Fibroblast of lung (primary cell): ENCODE data around the gene CHST8. TPM values are rescaled to one million over a fixed set of nuclear protein-coding genes. Genes with fewer than 3 reads are reported as not detected.
"Not testable (repeated sequence)": the region's sequence is repeated elsewhere in the genome, so short reads cannot be mapped to it uniquely, and the experiment has no call there.

ENCODE experiments used
- DNase-seq, 2 donors: peaks; one replicate each; pipeline versions ENCODE4 v3.0.0 to v3.0.0-alpha.2; 2010; ENCODE audit warnings: low read depth in 2 of 2
- H2AFZ ChIP-seq: 2 replicates; pipeline ENCODE4 v1.5.1; 2012; ENCODE audit warnings: low read length, control low read depth, inconsistent platforms
- H3K27ac ChIP-seq: 2 replicates; pipeline ENCODE4 v1.5.1; 2011; ENCODE audit warnings: low read length, control low read depth; ENCODE audit not compliant: insufficient read depth
- H3K27me3 ChIP-seq: 2 replicates; pipeline ENCODE4 v1.5.1; 2011; ENCODE audit warnings: mild to moderate bottlenecking, low read length; ENCODE audit not compliant: control insufficient read depth, insufficient read depth
- H3K36me3 ChIP-seq: 2 replicates; pipeline ENCODE4 v1.5.1; 2011; ENCODE audit warnings: low read length; ENCODE audit not compliant: control insufficient read depth, insufficient read depth
- H3K4me1 ChIP-seq: 2 replicates; pipeline ENCODE4 v1.5.1; 2011; ENCODE audit warnings: low read length; ENCODE audit not compliant: control insufficient read depth, insufficient read depth; ENCODE audit errors: extremely low read depth
- H3K4me2 ChIP-seq: 2 replicates; pipeline ENCODE4 v1.5.1; 2011; ENCODE audit warnings: low read length, control low read depth; ENCODE audit not compliant: insufficient read depth; ENCODE audit errors: extremely low read depth
- H3K4me3 ChIP-seq, 4 experiments: fragments of 200-600 bp in 1 of 4; sonication (generic) in 1 of 4; replicated peaks in 1 of 4; 2 replicates each; pipeline ENCODE4 v1.5.1; 2011 to 2016; ENCODE audit warnings: low read length in 4 of 4, low read depth in 3 of 4, mild to moderate bottlenecking in 3 of 4, control low read depth in 2 of 4, inconsistent platforms in 1 of 4, mixed read lengths in 1 of 4; ENCODE audit not compliant: insufficient read depth in 1 of 4; ENCODE audit errors: control extremely low read depth in 1 of 4
- H3K79me2 ChIP-seq: 2 replicates; pipeline ENCODE4 v1.5.1; 2012; ENCODE audit warnings: mild to moderate bottlenecking, low read length, inconsistent platforms; ENCODE audit not compliant: control insufficient read depth, insufficient read depth
- H3K9ac ChIP-seq: 2 replicates; pipeline ENCODE4 v1.5.1; 2011; ENCODE audit warnings: mild to moderate bottlenecking, low read length, control low read depth; ENCODE audit not compliant: insufficient read depth
- H3K9me3 ChIP-seq: 2 replicates; pipeline ENCODE4 v1.5.1; 2012; ENCODE audit warnings: low read depth, low read length; ENCODE audit not compliant: control insufficient read depth, insufficient read depth
- H4K20me1 ChIP-seq: 2 replicates; pipeline ENCODE4 v1.5.1; 2011; ENCODE audit warnings: low read length; ENCODE audit not compliant: control insufficient read depth, insufficient read depth; ENCODE audit errors: extremely low read depth
- CTCF ChIP-seq, 2 donors: IDR thresholded peaks in 1 of 2; conservative IDR thresholded peaks in 1 of 2; 1 replicate in 1 of 2; 2 replicates in 1 of 2; pipeline ENCODE4 v1.5.1; 2011 to 2012; ENCODE audit warnings: low read length in 2 of 2, control low read depth in 1 of 2, inconsistent platforms in 1 of 2, low read depth in 1 of 2, mild to moderate bottlenecking in 1 of 2
- EZH2 ChIP-seq: IDR thresholded peaks from 2 replicates; pipeline ENCODE4 v1.5.1; 2012; ENCODE audit warnings: low read length, control low read depth, mild to moderate bottlenecking; ENCODE audit errors: missing control alignments
- polyA plus RNA-seq, 2 donors: library from polyadenylated mRNA; depleted of rRNA in 1 of 2; stranded (reverse) in 1 of 2; unstranded in 1 of 2; fragments of >200 nt; gene quantifications; 2 replicates each; pipeline ENCODE4 v1.2.1, GENCODE V29; 2011 to 2012; ENCODE audit warnings: missing spikeins in 1 of 2
- total RNA-seq: library from RNA; depleted of rRNA; stranded (reverse); fragments of >200 nt; gene quantifications from 2 replicates; pipeline ENCODE4 v1.2.1, GENCODE V29; 2014

CHST8 gene
- total and polyA plus RNA-seq, 2 donors (not counting 1 experiment from before 2014, with no cell fraction given): not detected

GRCh38 chr19:33691030-33691427, 69.3 kb downstream of the CHST8 start:
- H3K27me3 ChIP-seq: no peaks in the 10 kb centered on the region
- TF ChIP-seq EZH2 (no peak), CTCF (conservative IDR thresholded peaks at IDR 0.05 in 1 of 2, IDR thresholded peaks at IDR 0.05 in 1 of 2; ENCODE audit: low read depth in 1 of 2, low read length in 2 of 2) (no peak)
- H3K27ac ChIP-seq: no peak overlapping the region
- no peaks in the 10 kb centered on the region for H3K4me1 ChIP-seq
- H2AFZ ChIP-seq: no peak overlapping the region
- no peak overlapping the region for H3K4me2 ChIP-seq
- no peak overlapping the region for H3K9ac ChIP-seq
- no peaks in the 10 kb centered on the region for H3K9me3 ChIP-seq
- no peaks in the 10 kb centered on the region for H3K79me2 ChIP-seq
- H3K4me3 ChIP-seq: no peak overlapping the region
- no peak for DNase-seq
- no peaks in the 10 kb centered on the region for H3K36me3 ChIP-seq
- no peaks in the 10 kb centered on the region for H4K20me1 ChIP-seq

GRCh38 chr19:33691736-33692135, 70.0 kb downstream of the CHST8 start:
- Histone ChIP-seq H3K4me2 (no peak overlapping the region), H3K9ac (no peak overlapping the region), H3K79me2 (no peaks in the 10 kb centered on the region), H3K27ac (no peak overlapping the region), H3K9me3 (no peaks in the 10 kb centered on the region), H2AFZ (no peak overlapping the region), H3K36me3 (no peaks in the 10 kb centered on the region), H3K4me1 (no peaks in the 10 kb centered on the region), H4K20me1 (no peaks in the 10 kb centered on the region), H3K4me3 (no peak overlapping the region), H3K27me3 (no peaks in the 10 kb centered on the region)
- TF ChIP-seq CTCF (conservative IDR thresholded peaks at IDR 0.05 in 1 of 2, IDR thresholded peaks at IDR 0.05 in 1 of 2; ENCODE audit: low read depth in 1 of 2, low read length in 2 of 2): no peak
- no peak for TF ChIP-seq EZH2
- DNase-seq: no peak

GRCh38 chr19:33693678-33694077, 71.9 kb downstream of the CHST8 start:
- Histone ChIP-seq H2AFZ (no peak overlapping the region), H4K20me1 (no peaks in the 10 kb centered on the region), H3K27ac (no peak overlapping the region), H3K9me3 (no peaks in the 10 kb centered on the region), H3K4me2 (no peak overlapping the region), H3K27me3 (no peaks in the 10 kb centered on the region), H3K4me3 (no peak overlapping the region), H3K9ac (no peak overlapping the region), H3K79me2 (no peaks in the 10 kb centered on the region), H3K4me1 (no peaks in the 10 kb centered on the region), H3K36me3 (no peaks in the 10 kb centered on the region)
- TF ChIP-seq CTCF (conservative IDR thresholded peaks at IDR 0.05 in 1 of 2, IDR thresholded peaks at IDR 0.05 in 1 of 2; ENCODE audit: low read depth in 1 of 2, low read length in 2 of 2) (no peak), EZH2 (no peak)
- no peak for DNase-seq

- H3K27ac ChIP-seq, H2AFZ ChIP-seq: not testable (repeated sequence)
These were observed 73.8 kb downstream of the CHST8 start for GRCh38 chr19:33695547-33695946.

More at GRCh38 chr19:33695547-33695946, 73.8 kb downstream of the CHST8 start:
- H3K4me3 ChIP-seq, H3K9me3 ChIP-seq, DNase-seq, H3K79me2 ChIP-seq, H3K9ac ChIP-seq, H3K27me3 ChIP-seq, H4K20me1 ChIP-seq, H3K4me2 ChIP-seq, H3K4me1 ChIP-seq, H3K36me3 ChIP-seq: not testable (repeated sequence)
